Measurements from ENCODE around the gene PLEKHG2.

PLEKHG2 gene

DNA sequence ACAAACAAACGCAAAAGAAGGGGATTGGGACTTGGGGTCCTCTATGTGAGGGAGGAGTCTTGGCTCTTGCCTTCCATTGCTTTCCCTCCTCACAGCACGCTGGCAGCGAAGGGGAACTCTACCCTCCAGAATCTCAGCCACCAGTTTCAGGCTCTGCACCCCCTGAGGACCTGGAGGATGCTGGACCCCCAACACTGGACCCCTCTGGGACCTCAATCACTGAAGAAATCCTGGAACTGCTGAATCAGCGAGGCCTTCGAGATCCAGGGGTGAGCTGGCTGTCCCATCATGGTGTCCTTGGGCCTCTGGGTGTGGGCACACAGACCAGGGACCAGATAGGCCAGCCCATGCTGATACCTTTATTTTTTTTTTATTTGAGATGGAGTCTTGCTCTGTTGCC, 9.6 kb downstream of the PLEKHG2 start:
- DNase-seq, result no peak

DNA sequence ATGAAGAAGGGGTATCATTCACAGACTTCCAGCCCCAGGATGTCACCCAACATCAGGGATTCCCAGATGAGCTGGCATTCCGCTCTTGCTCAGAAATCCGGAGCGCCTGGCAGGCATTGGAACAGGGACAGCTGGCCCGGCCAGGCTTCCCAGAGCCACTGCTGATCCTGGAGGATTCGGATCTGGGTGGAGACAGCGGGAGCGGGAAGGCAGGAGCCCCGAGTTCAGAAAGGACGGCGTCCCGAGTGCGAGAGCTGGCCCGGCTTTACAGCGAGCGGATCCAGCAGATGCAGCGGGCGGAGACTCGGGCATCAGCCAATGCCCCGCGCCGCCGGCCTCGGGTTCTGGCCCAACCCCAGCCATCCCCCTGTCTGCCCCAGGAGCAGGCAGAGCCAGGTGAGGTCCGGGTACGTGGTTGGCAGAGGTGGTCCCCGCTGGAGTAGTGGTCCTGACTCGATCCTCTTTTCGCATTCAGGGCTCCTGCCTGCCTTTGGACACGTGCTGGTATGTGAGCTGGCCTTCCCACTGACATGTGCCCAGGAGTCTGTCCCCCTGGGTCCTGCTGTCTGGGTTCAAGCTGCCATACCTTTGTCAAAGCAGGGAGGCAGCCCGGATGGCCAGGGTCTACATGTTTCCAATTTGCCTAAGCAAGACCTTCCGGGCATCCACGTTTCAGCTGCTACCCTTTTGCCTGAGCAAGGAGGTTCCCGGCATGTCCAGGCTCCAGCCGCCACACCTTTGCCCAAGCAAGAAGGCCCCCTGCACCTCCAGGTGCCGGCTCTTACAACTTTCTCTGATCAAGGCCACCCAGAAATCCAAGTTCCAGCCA, 11.0 kb downstream of the PLEKHG2 start:
- no peak for DNase-seq

DNA sequence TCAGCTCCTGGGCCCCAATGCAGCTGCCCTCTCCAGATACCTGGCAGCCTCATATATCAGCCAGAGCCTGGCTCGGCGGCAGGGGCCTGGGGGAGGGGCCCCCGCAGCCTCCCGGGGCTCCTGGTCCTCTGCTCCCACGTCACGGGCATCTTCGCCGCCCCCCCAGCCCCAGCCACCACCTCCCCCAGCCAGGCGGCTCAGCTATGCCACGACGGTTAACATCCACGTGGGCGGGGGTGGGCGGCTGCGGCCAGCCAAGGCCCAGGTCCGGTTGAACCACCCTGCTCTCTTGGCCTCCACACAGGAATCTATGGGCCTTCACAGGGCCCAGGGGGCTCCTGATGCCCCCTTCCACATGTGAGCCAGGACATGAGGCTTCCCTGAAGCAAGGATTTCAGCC, 12.5 kb downstream of the PLEKHG2 start:
- DNase-seq, result no peak

DNA sequence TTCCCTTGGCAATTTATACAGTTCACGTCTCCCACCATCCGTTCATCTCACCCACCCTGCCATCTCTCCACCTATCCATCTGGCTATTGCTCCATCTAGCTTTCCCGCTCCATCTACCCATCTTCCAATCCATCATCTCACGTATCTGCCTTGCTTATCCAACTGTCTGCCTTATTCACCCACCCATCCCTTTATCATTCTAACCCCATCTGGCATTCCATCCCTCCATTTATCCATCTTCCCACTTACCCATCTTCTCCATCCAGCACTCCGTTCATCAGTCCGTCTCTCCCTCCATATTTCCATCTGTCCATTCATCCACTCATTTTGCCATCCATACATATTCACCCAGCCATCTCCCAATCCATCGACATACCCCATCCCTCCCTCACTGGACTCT, 13.3 kb downstream of the PLEKHG2 start:
- DNase-seq, result no peak

DNA sequence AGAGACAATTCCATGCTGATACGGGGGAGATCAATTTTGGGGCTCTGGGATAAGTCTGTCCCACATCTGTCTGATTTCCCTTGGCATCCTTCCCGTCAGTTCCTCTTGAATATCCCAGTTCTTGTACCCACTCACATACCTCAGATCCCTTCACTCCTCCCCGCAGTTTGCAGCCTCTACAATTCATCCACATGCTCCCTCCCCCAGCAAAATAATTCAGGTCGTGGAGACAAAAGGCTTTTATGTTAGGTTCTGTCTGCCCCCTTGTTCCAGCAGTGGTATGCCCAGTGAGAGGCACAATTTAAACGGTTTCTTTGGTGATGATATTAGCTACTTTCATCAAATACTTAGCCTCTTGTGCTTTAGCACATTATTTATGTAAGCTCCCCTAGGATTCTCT, 13.7 kb downstream of the PLEKHG2 start:
- DNase-seq, result no peak

DNA sequence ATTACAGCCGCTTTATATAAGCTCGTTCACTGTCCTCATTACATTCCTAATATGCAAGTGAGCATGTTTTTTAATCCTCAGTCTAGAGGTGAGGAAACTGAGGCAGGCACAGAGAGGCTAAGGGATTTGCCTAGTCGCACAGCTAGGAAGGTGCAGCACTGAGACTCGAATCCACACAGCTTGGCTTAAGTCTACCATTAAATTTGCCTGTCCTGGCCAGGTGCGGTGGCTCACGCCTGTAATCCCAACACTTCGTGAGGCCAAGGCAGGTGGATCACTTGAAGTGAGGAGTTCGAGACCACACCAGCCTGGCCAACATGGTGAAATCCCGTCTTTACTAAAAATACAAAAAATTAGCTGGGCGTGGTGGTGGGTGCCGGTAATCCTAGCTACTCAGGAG, 15.2 kb downstream of the PLEKHG2 start:
- DNase-seq, result no peak

DNA sequence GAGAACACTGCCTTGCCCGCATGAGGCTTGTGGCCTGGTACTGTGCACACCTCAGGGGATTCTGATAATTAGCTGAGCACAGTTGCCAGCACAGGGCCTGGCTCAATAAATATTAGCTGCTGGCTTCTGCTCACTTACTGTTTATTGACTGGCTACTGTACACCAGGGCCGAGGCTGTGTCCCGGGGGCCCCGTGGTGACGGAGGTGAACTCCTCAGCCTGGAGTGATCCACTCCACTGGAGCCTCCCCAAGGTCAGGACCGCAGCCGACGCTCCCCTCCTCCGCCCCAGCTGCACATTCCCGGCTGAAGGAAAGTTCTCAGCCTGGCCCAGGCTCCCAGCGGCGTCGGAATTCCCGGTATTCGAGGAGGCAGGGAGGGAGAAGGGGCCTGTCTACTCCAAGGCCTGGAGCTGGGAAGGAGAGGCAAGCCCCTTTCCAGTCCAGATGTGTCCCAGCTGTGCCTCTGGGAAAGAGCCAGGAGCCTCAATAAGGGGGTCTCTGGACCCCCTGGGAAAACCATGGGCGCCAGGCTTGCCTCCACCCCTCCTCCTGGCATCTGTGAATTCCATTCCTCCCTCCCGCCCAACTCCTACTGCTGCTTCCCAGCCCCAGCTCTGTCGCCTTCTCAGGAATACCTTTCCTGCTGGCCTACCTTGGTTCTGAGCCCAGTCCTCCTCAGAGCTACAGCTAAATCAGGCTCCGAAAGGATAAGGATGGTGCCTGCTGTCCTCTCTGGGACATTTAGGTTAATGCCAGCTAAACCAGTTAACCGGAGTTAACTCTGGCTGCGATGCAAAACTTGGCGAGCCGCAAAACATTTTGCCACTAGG, 16.0 kb downstream of the PLEKHG2 start:
- DNase-seq, result no peak

DNA sequence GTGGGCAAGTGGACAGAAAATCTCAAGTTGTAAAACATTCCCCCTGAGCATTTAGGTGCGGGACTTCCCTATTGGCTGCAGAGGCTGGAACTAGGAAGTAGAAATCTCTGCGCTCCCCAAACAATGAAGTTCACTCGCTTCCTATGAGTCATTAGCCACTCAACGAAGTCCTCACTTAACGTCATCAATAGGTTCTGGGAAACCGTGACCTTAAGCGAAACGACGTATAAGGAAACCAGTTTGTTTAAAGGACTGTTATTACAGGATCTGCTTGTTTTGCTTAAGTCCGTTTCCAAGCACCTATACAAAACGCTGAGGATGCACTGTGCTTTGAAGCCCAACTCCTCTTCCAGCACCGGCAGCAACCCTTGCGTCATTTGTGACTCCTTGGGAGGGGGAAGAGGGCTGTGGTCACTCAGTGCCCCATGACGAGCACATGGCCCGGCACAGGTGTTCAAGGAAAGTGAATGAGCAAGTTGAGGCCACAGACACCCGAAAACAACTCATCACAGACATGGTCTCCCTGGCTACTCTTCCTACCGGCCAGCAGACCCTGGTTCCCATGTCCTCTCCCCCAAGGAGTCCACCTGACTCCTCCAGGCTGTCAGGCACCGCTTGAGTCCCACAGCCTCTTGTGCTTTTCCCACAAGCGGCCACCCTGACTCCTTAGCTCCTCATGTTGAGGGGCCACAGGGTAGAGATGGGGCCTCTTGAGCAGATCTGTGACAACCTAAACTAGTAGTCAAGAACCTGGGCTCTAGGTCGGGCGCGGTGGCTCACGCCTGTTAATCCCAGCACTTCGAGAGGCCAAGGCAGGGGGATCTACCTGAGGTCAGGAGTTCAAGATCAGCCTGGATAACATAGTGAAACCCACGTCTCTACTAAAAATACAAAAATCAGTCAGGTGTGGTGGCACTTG, 18.5 kb downstream of the PLEKHG2 start:
- no peak for DNase-seq

DNA sequence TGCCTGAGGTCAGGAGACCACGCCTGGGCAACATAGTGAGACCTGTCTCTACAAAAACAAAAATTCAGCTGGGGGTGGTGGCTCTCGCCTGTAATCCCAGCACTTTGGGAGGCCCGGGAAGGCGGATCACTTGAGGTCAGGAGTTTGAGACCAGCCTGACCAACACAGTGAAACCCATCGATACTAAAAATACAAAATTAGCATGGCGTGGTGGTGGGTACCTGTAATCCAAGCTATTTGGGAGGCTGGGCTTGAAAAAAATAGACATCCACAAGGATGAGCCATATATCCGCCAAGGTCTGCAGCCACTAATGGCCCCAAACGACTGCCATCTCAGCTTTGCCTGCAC, 20.2 kb downstream of the PLEKHG2 start:
- no peak for DNase-seq

DNA sequence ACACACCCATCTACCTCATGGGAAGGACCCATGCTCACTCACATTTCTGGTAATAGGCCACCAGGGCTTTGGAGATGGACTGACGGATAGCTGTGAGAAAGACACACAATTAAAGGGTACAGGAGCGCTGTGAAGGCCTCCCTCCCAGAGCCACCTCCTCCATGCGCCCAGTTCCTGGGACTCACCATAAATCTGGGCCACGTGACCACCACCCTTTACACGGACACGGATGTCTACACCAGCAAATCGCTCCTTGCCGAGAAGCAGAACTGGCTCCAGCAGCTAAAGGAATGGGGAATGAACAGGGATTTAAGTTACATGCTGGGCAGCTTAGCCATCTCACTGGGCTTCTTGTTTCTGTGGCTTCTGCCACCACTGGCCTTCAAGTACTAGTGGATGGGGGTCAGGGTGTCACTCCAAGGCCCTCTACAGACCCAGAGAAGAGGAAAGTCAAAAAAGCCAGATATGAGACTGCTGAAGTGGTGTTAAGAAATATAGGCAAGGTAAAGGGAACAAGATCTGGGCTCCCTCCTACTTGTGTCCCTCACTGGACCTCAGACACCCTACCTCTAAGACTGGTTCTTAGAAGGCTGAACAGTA, 21.1 kb downstream of the PLEKHG2 start:
- DNase-seq, result no peak

DNA sequence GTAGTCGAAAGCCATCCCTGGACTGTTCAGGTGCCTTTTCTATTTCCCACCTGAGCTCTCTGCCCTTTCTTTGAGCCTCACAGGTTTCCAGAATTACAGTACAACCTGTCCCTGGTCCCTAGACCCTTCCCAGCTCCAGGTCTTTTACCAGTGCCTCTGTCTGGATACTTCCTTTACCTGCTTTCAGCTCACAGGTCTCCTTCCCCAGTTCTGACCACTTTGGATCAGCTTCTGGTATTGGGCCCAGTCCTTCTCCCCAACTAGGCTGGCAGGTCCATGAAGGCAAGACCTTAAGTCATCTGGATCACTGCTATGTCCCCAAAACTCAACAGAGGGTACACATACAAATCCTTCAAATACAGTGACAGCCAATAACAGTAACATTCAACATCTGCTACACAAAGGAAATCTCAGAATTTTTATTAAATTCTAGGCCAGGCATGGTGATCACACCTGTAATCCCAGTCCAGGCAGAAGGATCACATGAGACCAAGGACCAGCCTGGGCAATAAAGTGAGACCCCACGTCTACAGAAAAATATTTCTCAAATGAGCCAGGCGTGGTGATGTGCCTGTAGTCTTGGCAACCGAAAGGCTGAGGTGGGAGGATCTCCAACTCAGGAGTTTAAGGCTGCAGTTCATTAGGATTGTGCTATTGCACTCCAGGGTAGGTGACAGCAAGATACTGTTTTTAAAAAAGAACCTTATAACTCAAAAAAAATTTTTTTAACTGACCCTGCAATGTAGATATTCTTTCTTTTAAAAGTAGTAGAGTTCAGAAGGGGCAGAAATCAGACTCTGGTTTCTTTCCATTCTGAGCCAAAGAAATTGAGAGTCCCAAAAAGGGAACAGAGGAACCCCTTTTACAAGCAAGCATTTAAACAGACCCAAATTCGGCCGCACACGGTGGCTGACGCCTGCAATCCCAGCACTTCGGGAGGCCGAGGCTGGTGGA, 21.9 kb downstream of the PLEKHG2 start:
- DNase-seq, result no peak

DNA sequence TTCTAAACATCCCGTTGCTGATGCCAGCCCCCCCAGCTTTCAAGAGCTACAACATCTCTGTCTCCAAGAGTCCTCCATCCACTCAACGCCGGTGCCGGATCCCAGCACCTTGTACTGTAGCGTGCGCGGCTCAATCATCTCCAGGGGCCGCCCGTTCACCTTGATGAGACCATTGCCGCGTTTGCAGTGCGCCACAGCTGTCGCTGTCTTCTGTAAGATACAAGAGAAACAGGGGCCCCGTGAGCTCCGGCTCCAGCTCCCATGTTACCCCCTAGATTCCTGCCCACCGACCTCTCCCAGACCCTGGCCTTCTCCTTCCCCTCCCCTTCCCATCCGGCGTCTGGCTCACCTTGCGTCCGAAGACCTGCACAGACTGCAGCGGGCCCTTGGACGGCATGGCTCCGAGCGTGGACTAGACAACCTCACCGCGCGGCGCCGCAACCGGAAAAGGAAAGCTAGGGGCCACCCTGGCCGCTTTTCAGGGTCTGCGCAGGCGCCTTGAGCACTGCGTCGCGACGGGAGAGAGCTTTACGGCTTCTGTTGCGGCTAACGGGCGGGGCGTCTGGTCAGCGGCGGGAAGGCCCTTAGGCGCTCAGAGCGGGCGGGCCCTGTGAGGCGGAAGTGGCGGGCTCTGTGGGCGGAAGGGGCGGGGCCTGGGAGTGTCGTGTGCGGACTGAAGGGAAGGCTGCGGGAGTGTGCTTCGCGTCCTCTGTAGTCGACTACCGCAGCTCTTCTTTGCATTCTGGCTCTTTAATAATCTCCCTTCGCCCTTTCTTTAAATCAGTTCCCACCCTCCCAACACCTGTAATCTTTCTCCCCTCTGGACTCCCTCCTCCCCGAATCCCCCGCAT, 23.3 kb downstream of the PLEKHG2 start, which contains the start of gene RPS16:
RPS16 (minus strand) TSS at position 451 of the 851 bp plus-strand sequence; CDS start at position 397, 54 bp downstream.
- DNase-seq, result peak; percentile 97

DNA sequence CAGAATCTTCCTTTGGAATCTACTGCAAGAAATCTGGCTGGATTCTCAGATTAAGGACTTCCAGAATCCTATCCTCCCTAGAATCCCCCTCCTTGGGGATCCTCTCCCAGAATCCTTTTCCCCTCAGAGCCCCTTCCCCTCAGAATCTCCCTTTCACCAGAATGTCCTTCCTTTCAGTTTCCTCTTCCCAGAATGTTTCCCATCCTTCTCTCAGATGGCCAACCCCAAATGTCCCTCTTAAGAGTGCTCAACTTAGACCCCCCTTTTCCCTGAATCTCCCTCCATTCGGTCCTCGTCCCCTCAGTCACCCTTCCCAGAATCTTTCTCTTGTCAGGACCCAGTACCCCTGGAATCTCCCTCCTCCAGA, 23.9 kb downstream of the PLEKHG2 start:
- no peak for DNase-seq

DNA sequence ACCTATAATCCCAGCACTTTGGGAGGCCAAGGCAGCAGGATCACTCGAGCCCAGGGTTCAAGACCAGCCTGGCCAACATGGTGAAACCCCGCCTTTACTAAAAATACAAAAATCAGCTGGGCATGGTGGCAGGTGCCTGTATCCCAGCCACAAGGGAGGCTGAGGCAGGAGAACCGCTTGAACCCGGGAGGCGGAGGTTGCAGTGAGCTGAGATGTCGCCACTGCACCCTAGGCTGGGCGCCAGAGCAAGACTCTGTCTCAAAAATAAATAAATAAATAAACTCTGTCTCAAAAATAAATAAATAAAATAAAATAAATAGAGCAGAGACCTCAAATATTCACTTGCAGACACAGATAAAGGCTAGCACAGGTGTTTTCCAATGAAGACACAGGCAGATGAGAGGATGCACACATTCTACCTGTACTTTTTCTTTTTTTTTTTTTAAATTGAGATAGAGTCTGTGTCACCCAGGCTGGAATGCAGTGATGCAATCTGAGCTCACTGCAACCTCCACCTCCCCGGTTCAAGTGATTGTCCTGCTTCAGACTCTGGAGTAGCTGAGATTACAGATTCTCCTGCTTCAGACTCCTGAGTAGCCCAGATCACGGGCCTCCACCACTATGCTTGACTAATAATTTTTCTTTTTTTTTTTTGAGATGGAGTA, 25.9 kb downstream of the PLEKHG2 start:
- DNase-seq, result no peak

DNA sequence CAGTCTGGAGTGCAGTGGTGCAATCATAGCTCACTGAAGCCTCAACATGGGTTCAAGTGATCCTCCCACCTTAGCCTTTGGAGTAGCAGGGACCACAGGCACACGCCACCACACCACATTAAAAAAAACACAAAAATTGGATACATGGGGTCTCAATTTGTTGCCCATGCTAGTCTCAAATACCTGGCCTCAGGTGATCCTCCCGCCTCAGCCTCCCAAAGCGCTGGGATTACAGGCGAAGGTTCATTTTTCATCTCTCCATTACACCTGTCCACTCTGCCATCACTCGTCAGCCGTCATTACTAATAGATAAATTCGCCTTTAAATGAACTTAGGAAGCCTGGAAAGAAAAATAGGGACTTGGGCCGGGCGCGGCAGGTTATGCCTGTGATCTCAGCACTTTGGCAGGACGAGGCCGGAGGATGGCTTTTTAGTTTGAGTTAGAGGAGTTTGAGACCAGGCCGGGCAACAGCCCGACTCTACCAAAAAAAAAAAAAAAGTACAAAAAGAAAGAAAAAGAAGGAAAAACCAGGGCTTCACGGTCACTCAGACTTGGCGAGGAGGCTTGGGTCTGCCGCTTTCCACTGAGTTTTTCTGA, 32.2 kb downstream of the PLEKHG2 start:
- no peak for DNase-seq

DNA sequence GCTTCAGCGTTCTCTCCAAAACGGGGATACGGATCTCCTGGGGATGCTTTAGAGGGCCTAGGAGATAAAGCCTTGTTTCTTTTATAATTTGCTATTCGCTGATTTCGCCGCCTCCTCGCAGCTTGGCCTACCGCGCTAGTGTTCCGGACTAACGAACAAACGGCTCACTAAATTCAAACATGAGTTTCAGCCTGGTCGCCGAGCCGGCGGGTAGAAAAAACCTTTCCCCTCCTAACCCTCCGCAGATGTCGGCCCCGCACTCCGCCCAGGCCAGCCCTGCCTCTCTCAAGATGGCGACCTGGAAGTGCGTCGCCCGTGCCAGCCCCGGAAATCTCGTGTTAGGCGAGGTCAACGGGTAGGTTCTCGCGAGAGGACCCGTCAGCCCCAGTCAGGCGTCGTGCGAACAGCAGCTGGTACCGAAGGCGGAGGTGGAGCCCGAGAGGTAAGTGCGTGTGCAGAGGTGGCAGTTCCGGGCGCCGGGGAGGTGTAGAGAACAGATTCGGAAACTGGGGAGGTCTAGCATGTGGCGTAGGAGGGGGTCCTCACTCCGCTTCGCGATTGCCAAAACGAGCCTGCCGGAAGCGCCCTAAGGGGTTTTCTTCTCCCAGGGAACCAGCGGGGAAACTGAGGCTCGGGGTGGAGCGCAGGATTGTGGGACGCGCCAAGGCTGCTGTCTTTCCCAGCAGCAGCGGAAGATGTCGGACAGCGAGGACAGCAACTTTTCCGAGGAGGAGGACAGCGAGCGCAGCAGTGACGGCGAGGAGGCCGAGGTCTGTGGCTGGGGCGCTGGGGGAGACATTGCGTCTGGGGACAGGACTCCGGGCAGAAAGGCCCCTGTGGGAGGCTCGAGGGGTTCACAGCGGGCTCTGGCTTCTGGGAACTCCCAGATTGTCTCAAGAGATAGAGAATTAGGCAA, 33.0 kb downstream of the PLEKHG2 start, which contains the start of gene SUPT5H:
SUPT5H (plus strand) TSS at position 387 of the 916 bp plus-strand sequence; CDS start at position 696, 309 bp downstream.
- peak; percentile 97 for DNase-seq

DNA sequence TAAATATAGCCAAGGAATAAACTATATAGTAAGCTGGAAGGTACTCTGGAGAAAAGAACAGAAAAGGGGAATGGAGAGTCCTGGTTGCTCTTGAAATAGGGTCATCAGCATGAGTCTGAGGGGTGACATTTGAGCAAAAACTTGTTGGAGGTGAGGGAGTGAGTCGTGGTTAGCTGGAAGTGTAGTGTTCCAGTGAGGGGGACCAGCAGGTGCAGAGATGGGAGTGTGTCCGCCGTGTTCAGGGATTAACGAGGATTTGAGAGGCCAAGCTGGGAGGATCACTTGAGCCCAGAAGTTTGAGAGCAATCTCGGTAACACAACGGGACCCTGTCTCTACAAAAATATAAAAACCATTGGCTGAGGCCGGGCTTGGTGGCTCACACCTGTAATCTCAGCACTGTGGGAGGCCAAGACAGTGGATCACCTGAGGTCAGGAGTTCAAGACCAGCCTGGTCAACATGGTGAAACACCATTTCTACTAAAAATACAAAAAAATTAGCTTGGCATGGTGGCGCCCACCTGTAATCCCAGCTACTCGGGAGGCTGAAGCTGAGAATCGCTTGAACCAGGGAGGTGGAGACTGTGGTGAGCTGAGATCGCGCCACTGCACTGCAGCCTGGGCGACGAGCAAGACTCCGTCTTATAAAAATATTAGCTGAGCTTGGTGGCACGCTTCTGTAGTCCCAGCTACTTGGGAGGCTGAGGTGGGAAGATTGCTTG, 34.1 kb downstream of the PLEKHG2 start:
- no peak for DNase-seq
